D341Med (cell line): ENCODE measurements around the gene SSH2.
A peak's percentile ranks its signal among the peaks of the same experiment; 100 is the strongest.
"Not testable (repeated sequence)": the region's sequence is repeated elsewhere in the genome, so short reads cannot be mapped to it uniquely, and the experiment has no call there.

Source experiments
- DNase-seq: peaks from one replicate; pipeline ENCODE4 v3.0.0; 2012; ENCODE audit warnings: low spot score

SSH2 gene

GRCh38 chr17:29709866-29710519, 220.0 kb downstream of the SSH2 start:
- DNase-seq: no peak

- no peak for DNase-seq
These were observed 222.8 kb downstream of the SSH2 start for GRCh38 chr17:29707212-29707571.

DNA sequence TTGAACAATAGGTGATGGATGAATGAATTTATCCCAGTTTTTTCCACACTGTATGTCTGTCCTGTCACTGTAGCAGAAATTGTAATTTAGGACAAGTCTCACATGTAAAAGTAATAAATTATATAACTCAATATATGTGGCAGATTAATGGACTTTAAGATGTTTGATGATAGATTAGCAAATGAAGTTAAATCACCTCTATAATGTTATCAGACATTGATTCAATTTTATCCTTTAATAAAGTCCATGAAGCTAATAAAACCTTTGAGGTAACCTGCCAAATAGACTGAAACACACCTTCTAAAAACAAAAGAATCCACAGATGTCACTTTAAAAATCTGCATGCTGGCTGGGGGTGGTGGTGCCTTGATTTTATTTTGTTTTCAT, 224.0 kb downstream of the SSH2 start:
- DNase-seq: no peak

DNA sequence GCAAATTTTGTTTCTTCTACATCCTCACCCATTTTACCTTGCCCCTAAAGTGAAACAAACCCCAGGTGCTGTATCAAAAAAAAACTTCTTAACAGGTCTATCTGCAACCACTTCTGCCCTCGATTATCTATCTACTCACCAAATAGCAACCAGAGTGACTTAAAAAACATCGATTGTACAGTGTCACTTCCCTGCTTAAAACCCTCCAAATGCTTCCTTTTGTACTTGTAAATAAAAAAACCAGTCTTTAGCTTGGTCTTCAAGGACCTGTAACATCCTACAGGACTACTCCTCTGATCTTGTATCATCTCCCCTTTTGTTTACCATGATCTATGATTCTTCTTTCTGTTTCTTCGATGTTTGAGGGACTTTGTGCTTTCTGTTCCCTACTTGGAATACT, 224.6 kb downstream of the SSH2 start:
- no peak for DNase-seq

GRCh38 chr17:29699283-29699682, 230.7 kb downstream of the SSH2 start:
- DNase-seq: no peak

GRCh38 chr17:29698837-29699236, 231.2 kb downstream of the SSH2 start:
- no peak for DNase-seq

DNA sequence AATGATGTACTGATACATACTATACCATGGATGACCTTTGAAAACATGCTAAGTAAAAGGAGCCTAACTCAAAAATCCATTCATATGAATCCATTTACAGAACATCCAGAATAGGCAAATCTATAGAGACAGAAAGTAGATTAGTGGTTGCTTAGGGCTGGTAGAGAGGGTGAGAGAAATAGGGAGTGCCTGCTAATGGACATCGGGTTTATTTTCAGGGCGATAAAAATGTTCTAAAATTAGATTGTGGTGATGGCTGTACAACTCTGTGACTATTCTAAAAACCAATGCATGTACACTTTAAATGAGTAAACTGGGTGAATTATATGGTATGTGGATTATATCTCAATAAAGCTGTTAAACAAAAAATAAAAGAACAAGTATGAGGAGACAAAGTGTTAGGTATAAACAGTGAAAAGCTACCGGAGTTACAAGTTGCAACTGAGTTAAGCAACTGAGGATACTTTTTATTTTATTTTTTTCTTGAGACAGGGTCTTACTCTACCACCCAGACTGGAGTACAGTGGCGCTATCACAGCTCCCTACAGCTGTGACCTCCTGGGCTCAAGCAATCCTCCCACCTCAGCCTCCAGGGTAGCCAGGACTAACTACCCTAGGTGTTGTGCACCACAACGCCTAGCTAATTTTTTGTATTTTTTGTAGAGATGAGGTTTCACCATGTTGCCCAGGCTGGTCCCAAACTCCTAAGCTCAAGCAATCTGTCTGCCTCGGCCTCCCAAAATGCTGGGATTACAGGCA, 231.8 kb downstream of the SSH2 start:
- no peak for DNase-seq

- DNase-seq: no peak
These were observed 232.7 kb downstream of the SSH2 start for GRCh38 chr17:29697371-29697770.

DNA sequence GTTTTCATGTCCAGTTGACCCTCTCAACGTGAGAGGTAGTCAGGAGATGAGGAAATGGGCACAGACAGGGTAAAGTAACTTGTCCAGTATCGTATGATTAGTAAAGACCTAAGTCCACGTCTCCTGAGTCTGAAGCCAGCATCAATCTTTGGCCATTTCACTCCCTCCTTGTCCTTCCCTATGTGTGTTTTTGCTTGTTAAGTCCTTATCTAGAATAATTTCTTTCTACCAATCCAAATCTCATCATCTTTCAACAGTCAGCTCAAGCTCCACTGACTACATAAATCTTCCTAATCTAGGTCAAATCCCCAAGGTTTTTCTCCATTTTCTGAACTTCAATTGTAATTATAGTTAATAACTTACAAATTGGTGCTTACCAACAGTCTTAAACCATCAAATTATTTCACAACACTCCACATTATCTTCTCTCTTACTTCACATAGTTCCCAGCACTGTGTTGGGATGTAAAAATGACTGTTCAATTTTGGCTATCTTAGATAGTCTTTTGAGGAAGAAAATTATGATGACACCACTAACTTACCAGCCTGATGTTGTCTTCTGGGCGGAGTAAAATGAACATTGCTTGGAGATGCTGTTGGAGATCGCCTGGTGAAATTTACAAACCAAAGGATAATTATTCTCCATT, 235.0 kb downstream of the SSH2 start:
- no peak for DNase-seq

DNA sequence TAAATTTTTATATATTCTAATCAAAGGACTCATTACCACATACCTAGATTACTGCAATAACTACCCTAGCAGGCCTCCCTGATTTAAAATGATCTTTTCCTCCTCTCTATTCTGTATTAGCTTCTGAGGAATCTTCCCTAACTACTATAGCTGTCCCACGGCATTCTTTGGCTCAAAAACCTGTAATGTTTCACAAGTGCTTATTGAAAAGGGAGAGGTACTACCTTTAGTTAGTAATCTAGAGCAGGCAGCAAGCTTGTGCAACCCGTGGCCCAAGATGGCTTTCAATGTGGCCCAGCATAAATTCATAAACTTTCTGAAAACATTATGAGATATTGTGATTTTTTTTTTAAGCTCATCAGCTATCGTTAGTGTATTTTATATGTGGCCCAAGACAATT, 236.3 kb downstream of the SSH2 start:
- DNase-seq: no peak

- no peak for DNase-seq
These were observed 242.4 kb downstream of the SSH2 start for GRCh38 chr17:29687596-29687995.

- no peak for DNase-seq
These were observed 242.9 kb downstream of the SSH2 start for GRCh38 chr17:29686993-29687590.

GRCh38 chr17:29683481-29683880, 246.5 kb downstream of the SSH2 start:
- DNase-seq: no peak

DNA sequence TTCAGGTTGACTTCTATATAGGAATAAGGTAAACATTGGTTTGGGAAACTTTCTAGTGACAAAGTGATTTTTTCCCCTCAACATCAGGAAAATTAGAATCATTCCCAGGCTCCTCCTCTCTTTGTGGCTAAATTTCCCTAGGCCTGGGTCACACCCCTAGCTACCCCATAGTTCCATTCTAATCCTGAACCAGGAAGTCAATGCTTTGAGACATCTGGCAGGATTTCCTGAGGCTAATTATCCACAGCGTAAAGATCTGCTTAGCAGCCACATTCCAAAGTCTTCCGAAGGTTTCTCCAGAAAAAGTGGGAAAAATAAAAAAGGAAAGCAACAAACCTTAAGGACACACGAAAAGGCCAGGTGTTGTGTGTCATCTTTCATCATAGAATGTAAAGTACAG, 247.0 kb downstream of the SSH2 start:
- DNase-seq: peak; percentile 61

DNA sequence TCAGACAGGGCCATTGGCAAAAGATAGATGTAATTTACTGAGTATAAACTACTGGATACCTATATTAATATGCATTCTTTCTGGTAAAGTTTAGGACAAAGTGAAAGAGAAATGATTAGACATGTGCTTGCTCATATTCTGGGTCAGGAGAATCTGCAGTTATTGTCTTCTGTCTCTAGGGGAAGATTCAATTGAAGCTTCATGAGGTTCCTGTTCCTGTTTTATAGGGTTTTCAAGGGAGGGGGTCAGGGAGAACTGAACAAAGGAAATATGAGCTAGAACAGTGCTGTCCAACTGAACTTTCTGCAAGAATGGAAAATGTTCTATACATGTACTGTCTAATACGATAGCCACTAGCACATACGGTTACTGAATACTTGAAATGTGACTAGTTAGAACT, 248.0 kb downstream of the SSH2 start:
- DNase-seq: no peak

- DNase-seq: no peak
These were observed 252.2 kb downstream of the SSH2 start for GRCh38 chr17:29677824-29678223.

DNA sequence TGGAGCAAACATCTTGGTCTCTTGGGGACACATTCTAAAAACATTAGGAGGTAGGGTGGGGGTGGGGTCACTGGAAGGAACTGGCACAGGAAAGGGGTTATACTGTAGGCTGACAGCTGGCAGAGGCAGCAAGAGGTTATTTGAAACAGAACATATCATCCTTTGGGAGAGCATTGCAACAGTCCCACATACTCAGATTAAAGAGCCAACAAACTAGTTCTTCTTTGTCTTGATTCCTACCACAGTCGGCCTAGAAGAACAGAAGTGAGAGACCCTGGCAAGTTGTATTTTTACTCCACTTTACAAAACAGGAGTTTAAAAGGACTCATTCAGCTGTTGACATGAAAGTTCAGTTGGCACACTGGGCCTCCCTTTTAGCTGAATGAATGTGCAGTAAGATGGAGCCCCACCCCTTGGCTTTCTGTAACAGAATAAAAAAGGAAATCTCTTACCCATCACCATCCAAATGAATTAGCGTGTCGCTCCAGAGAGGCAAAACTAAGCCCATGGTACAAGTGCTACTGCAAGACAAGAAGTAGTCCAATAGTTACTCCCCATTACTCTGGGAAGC, 252.7 kb downstream of the SSH2 start:
- no peak for DNase-seq

DNA sequence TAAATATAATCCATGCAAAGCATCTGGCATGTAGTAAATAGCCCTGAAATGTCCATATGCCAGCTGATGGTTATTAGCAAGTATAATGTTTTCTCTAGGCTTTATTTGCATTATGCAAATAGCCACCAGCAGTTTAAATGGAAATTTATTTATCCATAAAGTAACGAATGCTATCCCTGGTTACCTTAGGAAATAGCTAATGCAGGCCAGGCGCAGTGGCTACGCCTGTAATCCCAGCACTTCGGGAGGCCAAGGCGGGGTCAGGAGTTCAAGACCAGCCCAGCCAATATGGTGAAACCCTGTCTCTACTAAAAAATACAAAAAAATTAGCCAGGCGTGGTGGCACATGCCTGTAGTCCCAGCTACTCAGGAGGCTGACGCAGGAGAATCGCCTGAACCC, 254.1 kb downstream of the SSH2 start:
- not testable (repeated sequence) for DNase-seq

DNA sequence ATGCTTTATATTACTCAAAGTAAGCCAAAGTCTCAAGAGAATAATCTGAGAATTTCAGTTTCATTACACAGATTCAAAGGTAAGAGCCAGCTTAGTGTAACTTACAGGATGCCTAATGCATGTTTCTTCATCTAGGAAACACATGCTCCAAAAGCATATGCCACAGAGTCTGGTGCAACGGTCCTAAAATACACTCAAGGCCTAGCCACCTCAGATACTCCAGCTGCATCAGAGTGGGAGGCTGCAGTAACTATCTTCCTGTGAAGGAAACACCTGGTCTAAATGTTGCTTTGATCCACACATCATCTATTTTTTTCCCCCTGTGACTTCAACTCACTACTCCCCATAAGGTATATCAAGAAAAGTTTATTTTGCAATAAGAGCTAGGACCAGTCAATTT, 255.7 kb downstream of the SSH2 start:
- DNase-seq: no peak

- DNase-seq: no peak
These were observed 258.4 kb downstream of the SSH2 start for GRCh38 chr17:29671661-29672060.

GRCh38 chr17:29669266-29669665, 260.8 kb downstream of the SSH2 start:
- DNase-seq: no peak

GRCh38 chr17:29667969-29668368, 262.1 kb downstream of the SSH2 start:
- DNase-seq: no peak

GRCh38 chr17:29665481-29665810, 264.6 kb downstream of the SSH2 start:
- no peak for DNase-seq
